Choroid plexus epithelial cell (primary cell): ENCODE data around the gene PON3.

ENCODE experiments used
- DNase-seq: peaks from one replicate; pipeline ENCODE4 v3.0.0-alpha.2; 2010; ENCODE audit warnings: low read depth
- H3K4me3 ChIP-seq: 2 replicates; pipeline ENCODE4 v1.5.1; 2011; ENCODE audit warnings: low read depth, mild to moderate bottlenecking, control low read depth, low read length, moderate library complexity
- CTCF ChIP-seq: conservative IDR thresholded peaks from 2 replicates; pipeline ENCODE4 v1.5.1; 2011; ENCODE audit warnings: low read depth, mild to moderate bottlenecking, control low read depth, inconsistent platforms, low read length, moderate library complexity

PON3 gene

GRCh38 chr7:95427914-95428516 lies 31.8 kb upstream of the PON3 start:
- DNase-seq, result no peak
- no peak for TF ChIP-seq CTCF
- no peak overlapping the region for H3K4me3 ChIP-seq

GRCh38 chr7:95427166-95427565 lies 31.0 kb upstream of the PON3 start:
- no peak for TF ChIP-seq CTCF
- H3K4me3 ChIP-seq, result no peak overlapping the region
- DNase-seq, result no peak

- TF ChIP-seq CTCF, result no peak
- no peak overlapping the region for H3K4me3 ChIP-seq
- DNase-seq, result no peak
Measured at GRCh38 chr7:95425694-95426093, 29.5 kb upstream of the PON3 start.

- no peak for TF ChIP-seq CTCF
- H3K4me3 ChIP-seq, result no peak overlapping the region
- no peak for DNase-seq
Measured at GRCh38 chr7:95424716-95425115, 28.5 kb upstream of the PON3 start.

GRCh38 chr7:95421847-95422444 lies 25.8 kb upstream of the PON3 start:
- H3K4me3 ChIP-seq, result no peak overlapping the region
- no peak for TF ChIP-seq CTCF
- peak; percentile 49 for DNase-seq

GRCh38 chr7:95421000-95421846 lies 25.0 kb upstream of the PON3 start:
- no peak for TF ChIP-seq CTCF
- H3K4me3 ChIP-seq, result no peak overlapping the region
- peak; percentile 84 for DNase-seq
